Natural killer cell (primary cell): Measurements from ENCODE around the gene HRCT1. TPM values are rescaled to one million over a fixed set of nuclear protein-coding genes. Genes with fewer than 3 reads are reported as not detected.
A peak's percentile ranks its signal among the peaks of the same experiment; 100 is the strongest.

Source experiments
- ATAC-seq, 3 donors: fragments of 150-1000 bp in 2 of 3; fragments of 200-7000 bp in 1 of 3; cut with Tn5 transposase; 1 replicate in 1 of 3; 2 replicates in 2 of 3; pipeline ENCODE4 v1.10.0; 2021; ENCODE audit warnings: mild to moderate bottlenecking in 2 of 3, moderate library complexity in 2 of 3
- DNase-seq, 2 donors: peaks; one replicate each; pipeline versions ENCODE4 v3.0.0 to v3.0.0-alpha.2; 2013 to 2021; ENCODE audit warnings: mixed read lengths in 1 of 2
- H3K27ac ChIP-seq: one replicate; pipeline ENCODE4 v1.5.1; 2013; ENCODE audit warnings: mild to moderate bottlenecking, low read length
- H3K27me3 ChIP-seq: one replicate; pipeline ENCODE4 v1.6.1; 2013; ENCODE audit warnings: low read length; ENCODE audit not compliant: control insufficient read depth, insufficient read depth
- H3K36me3 ChIP-seq: one replicate; pipeline ENCODE4 v1.6.1; 2013; ENCODE audit warnings: low read length; ENCODE audit not compliant: control insufficient read depth, insufficient read depth
- H3K4me1 ChIP-seq: one replicate; pipeline ENCODE4 v1.6.1; 2013; ENCODE audit warnings: low read length; ENCODE audit not compliant: control insufficient read depth, insufficient read depth
- H3K4me3 ChIP-seq: one replicate; pipeline ENCODE4 v1.5.1; 2013; ENCODE audit warnings: low read length
- H3K9me3 ChIP-seq: one replicate; pipeline ENCODE4 v1.6.1; 2013; ENCODE audit warnings: low read length; ENCODE audit not compliant: control insufficient read depth, insufficient read depth
- H3K27ac Mint-ChIP-seq, 2 donors: one replicate each; pipeline ENCODE4 v1.8.0; 2022; ENCODE audit warnings: mild to moderate bottlenecking in 2 of 2, mixed read lengths in 2 of 2, moderate library complexity in 1 of 2
- H3K27me3 Mint-ChIP-seq, 2 donors: one replicate each; pipeline ENCODE4 v1.8.0; 2022; ENCODE audit warnings: low read depth in 2 of 2, mixed read lengths in 2 of 2
- H3K36me3 Mint-ChIP-seq: one replicate; pipeline ENCODE4 v1.8.0; 2022; ENCODE audit warnings: mixed read lengths
- H3K4me1 Mint-ChIP-seq, 2 donors: one replicate each; pipeline ENCODE4 v1.8.0; 2022; ENCODE audit warnings: mixed read lengths in 2 of 2
- H3K4me3 Mint-ChIP-seq: one replicate; pipeline ENCODE4 v1.8.0; 2022; ENCODE audit warnings: mild to moderate bottlenecking, moderate library complexity, mixed read lengths
- H3K9me3 Mint-ChIP-seq, 2 donors: one replicate each; pipeline ENCODE4 v1.8.0; 2022; ENCODE audit warnings: mixed read lengths in 2 of 2
- CTCF ChIP-seq: fragments of 200-600 bp; IDR thresholded peaks from one replicate; pipeline ENCODE4 v1.8.0; 2022; ENCODE audit warnings: antibody characterized with exemption
- WGBS: methylation state at CpG from one replicate; pipeline ENCODE4 v1.1.7; 2013; ENCODE audit warnings: missing lambda C conversion rate; ENCODE audit not compliant: insufficient coverage; 5-methylcytosine and 5-hydroxymethylcytosine counted together
- intact Hi-C: fragments of 100-400 bp; cut with micrococcal nuclease; formaldehyde crosslinking; loops from one replicate; pipeline ENCODE4 v1.14.2; 2022
- total RNA-seq, 4 donors: library from RNA; stranded (reverse); fragments of 120-200 nt in 1 of 4; gene quantifications; one replicate each; pipeline versions ENCODE4 v1.2.3 to v1.2.4, GENCODE V29; 2013 to 2022

HRCT1 gene
- total RNA-seq, result not detected
- not detected for total RNA-seq (2013)

- Histone ChIP-seq H3K27ac (no peak within 1 kb of the TSS), H3K36me3 (no peaks in the 10 kb centered on the region), H3K4me1 (peaks cover 25% of the 10 kb centered on the region), H3K4me3 (no peak within 1 kb of the TSS), H3K27me3 (peaks cover 3% of the 10 kb centered on the region), H3K9me3 (no peaks in the 10 kb centered on the region)
- H3K4me3 Mint-ChIP-seq, result no peak within 1 kb of the TSS
- no peak within 1 kb of the TSS for H3K27ac Mint-ChIP-seq
- peaks cover 12 to 21% of the 10 kb centered on the region in 2 donors for H3K27me3 Mint-ChIP-seq
- no peak for TF ChIP-seq CTCF
- 90% methylated on average over 26 of the region's 30 CpGs for WGBS
- H3K9me3 Mint-ChIP-seq, result no peaks in the 10 kb centered on the region
- ATAC-seq (no peak), DNase-seq (no peak)
- intact Hi-C loops, result no loop called here
- no peaks in the 10 kb centered on the region for H3K36me3 Mint-ChIP-seq
- peaks cover 0 to 10% of the 10 kb centered on the region in 2 donors for H3K4me1 Mint-ChIP-seq
Observed at GRCh38 chr9:35905912-35906679, at the start of gene HRCT1. Gene HRCT1, plus strand, starts transcription at chr9:35906202. Its CDS starts 86 bp downstream, at chr9:35906288.

DNA sequence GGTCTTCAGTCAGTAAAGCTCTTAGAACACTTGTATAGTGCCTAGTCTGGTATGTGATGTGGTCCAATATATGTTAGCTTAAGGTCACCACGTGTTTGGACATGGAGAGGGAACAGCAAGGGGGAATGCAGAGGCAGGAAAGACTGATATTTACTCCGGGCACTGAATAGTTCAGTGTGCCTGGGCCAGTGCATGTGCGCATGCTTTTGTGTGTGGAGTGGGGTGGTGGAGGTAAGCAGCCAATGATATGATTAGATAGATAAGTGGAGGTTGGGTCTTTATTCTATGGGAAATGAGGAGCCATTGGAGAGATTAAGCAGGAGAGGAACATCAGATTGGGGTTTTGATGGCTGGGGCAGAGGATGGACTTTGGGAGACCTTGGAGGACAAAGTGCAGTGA is 49.8 kb upstream of the HRCT1 start:
- H3K27me3 ChIP-seq, result peaks cover 2% of the 10 kb centered on the region
- H3K4me1 ChIP-seq, result no peaks in the 10 kb centered on the region
- intact Hi-C loops, result no loop called here
- WGBS, result 76% methylated on average over 3 of the region's 3 CpGs
- H3K36me3 ChIP-seq, result no peaks in the 10 kb centered on the region
- no peaks in the 10 kb centered on the region for H3K36me3 Mint-ChIP-seq
- no peak for TF ChIP-seq CTCF
- H3K4me3 ChIP-seq, result no peak overlapping the region
- H3K27me3 Mint-ChIP-seq, result peaks cover 8 to 10% of the 10 kb centered on the region in 2 donors
- no peaks in the 10 kb centered on the region for H3K9me3 ChIP-seq
- no peak overlapping the region for H3K27ac ChIP-seq
- ATAC-seq, result no peak
- DNase-seq, result peak in 1 of 2 donors; percentile 10
- no peak overlapping the region for H3K4me3 Mint-ChIP-seq
- H3K9me3 Mint-ChIP-seq, result no peaks in the 10 kb centered on the region
- no peak overlapping the region for H3K27ac Mint-ChIP-seq
- peaks cover 7 to 14% of the 10 kb centered on the region in 2 donors for H3K4me1 Mint-ChIP-seq

DNA sequence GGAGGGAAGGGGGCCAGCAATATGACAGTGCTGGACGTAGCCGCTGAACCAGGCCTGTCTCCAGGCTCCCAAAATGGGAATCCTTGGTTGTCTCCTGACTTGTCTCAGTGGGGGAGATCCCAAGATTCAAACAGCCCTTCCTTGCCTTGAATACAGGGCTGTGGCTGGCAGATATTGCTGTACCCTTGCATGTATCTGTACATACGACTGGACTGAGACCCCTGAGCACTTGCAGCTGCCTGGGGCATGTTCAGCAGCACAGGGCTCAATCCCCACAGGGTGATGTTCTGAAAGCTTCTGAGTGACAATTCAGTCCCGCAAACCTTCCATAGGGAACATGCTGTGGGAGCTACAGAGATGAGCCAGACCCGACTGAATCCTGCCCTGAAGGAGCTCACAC is 49.1 kb upstream of the HRCT1 start:
- intact Hi-C loops, result no loop called here
- peaks cover 7 to 14% of the 10 kb centered on the region in 2 donors for H3K4me1 Mint-ChIP-seq
- peak in 1 of 2 donors; percentile 0 for DNase-seq

More for the DNA sequence above, 49.1 kb upstream of the HRCT1 start:
- Mint-ChIP-seq H3K27me3 (peaks cover 14 to 17% of the 10 kb centered on the region in 2 donors), H3K36me3 (no peaks in the 10 kb centered on the region), H3K27ac (no peak overlapping the region), H3K9me3 (no peaks in the 10 kb centered on the region), H3K4me3 (no peak overlapping the region)
- Histone ChIP-seq H3K27me3 (peaks cover 2% of the 10 kb centered on the region), H3K27ac (no peak overlapping the region), H3K36me3 (no peaks in the 10 kb centered on the region), H3K4me3 (no peak overlapping the region), H3K9me3 (no peaks in the 10 kb centered on the region), H3K4me1 (no peaks in the 10 kb centered on the region)
- ATAC-seq, result no peak
- whole genome bisulfite sequencing, result 88% methylated on average over 5 of the region's 5 CpGs
- TF ChIP-seq CTCF, result no peak
